ENCODE data around the gene VPS13C.

Gene VPS13C

DNA sequence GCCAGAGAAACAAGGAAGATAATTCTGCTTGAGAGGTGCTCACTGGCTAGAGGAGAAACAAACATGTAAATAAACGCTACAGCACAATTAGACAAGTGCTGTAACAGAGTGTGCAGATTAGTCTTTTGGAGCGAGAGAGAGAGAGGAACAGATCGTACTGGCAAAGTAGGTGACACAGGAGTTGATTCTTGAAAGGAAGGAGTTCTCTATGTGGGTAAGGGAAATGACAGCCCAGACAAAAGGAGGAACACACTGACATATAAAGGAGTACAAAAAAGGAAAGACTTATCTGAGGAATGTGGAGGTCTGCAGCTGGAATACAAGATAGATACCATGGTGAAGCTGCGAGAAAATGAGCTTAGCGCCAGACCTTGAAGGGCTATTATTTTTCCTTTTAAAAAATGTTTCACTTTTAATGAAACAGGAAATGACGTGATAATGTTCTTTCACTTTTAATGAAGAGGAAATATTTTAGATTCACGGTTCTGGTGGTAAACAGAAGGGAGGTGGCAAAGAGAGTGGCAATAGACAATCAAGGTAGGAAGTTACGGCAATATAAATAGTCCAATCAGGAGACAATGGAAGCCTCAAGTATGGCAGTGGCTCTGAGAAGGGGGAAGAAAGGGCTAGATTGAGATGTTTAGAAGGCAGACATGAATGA is 202.9 kb downstream of the VPS13C start:
- no peak for DNase-seq (ENCODE audit: low spot score)

DNA sequence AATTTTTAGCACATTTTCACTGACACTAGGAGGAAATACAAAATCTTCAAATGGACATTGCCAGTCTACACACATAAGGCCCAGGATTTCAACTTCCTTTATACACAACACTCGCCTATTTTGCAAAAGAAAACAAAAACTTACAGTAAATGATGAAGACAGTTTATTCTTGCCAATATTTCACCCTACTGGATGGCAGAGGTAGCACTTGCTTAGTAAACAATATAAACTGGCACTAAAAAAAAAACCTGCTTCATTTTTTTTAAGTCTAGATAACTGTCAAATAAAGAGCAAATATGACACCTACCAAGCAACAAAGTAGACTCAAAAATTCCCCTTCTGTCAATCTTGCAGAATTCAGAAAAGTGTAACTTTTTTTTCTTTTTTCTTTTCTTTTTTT is 204.0 kb downstream of the VPS13C start:
- no peak for DNase-seq (ENCODE audit: low spot score)

- no peak for DNase-seq (ENCODE audit: low spot score)
These were observed 207.1 kb downstream of the VPS13C start for GRCh38 chr15:61853195-61853594.

- no peak for DNase-seq (ENCODE audit: low spot score)
These were observed 208.3 kb downstream of the VPS13C start for GRCh38 chr15:61851955-61852354.

DNA sequence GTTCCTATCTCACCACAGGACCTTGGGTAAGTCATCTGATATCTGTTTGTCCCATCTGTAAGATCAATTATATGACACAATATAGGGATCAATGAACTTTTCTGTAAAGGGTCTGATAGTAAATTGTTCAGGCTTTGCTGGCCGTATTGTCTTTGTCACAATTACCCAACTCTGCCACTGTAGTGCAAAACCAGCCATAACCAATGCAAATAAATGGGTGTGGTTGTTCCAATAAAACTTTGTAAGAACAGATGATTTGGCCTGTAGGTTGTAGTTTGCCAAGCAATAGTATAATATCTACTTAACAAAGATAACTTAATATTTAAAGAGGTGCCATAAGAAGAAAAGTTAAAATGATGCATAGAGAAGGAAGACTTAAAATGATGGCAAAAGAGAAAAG is 210.8 kb downstream of the VPS13C start:
- no peak for DNase-seq (ENCODE audit: low spot score)

- no peak for DNase-seq (ENCODE audit: low spot score)
These were observed 218.8 kb downstream of the VPS13C start for GRCh38 chr15:61841466-61841865.

DNA sequence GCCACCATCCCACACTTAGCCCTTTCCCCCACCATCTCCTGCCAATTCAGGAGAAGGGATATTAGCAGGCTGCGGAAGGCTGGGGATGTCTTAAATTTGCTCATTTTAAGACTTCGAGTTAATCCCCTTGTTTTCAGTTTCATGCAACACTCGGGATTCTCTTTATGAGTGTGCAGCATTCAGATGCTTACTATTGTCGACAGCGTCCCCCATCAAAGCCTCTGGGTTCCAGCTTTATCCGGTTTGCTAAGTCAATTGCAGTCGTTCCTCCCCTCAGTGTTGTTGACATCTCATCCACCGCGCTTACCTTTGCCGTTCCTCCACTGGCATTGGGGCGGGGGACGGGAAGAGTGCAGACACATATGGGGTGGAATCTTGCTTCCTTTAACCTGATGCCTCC is 220.2 kb downstream of the VPS13C start:
- DNase-seq (ENCODE audit: low spot score), result no peak

DNA sequence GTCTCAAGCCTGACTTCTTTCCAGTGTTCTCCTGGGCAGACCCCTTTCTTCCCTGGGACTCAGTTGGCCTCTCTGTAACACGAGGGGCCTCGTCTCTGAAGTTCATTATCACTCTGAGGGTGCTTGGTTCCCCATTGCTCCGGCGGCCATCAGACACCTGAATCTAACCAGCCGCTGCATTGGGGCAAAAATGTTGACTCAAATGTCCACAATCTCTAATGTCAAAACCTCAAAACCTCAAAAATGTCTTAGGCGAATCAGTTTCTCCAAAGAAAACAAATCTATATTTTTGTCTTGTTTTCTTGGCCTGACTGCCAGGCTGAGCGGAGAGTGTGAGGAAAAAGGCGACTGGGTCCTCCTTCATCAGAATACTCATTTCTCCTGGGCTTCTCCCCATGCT is 220.7 kb downstream of the VPS13C start:
- no peak for DNase-seq (ENCODE audit: low spot score)

- DNase-seq (ENCODE audit: low spot score), result peak; percentile 71
These were observed 224.6 kb downstream of the VPS13C start for GRCh38 chr15:61835496-61836106.

DNA sequence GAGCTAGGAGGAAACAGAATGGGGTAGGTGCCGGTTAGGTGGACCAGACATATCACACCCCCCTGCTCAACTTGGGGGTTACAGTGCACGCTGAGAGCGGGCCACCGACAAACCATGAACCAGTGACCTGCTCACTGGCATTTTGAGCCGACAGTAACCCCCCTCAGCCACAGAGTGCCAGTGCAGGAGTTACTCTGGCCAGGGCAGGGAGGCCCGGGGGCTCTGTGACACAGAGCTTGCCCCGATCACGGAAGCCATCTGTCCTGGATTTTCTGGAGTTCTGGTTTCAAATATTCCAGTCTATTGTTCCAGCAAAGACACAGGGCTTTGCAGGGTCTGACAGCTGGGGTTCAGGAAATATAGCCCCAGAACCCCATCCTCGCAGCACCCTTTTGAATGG is 225.2 kb downstream of the VPS13C start:
- DNase-seq (ENCODE audit: low spot score), result no peak

- peak; percentile 80 for DNase-seq (ENCODE audit: low spot score)
These were observed 226.1 kb downstream of the VPS13C start for GRCh38 chr15:61834076-61834697.

GRCh38 chr15:61832223-61832622 is 228.0 kb downstream of the VPS13C start:
- no peak for DNase-seq (ENCODE audit: low spot score)

DNA sequence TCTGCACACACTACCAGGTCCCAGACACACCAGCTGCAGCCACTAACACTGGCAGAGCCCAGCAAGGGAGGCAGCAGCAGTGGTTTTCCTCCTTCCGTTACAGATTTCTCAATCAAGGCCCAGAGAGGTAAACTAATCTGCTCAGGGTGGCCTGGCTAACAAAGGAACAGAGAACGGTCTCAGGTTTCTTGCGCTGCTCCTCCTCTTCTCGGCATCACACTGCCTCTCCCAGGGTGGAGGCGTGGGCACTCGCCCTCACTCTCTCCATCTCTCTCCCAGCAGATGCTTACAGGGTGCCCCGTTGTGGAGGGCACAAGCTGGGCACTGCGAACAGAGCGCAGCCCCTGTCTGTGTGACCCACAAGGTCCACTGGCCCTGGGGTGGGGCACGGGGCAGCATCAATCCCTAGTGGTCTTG is 228.7 kb downstream of the VPS13C start:
- DNase-seq (ENCODE audit: low spot score), result no peak

GRCh38 chr15:61830536-61831330 is 229.5 kb downstream of the VPS13C start:
- no peak for DNase-seq (ENCODE audit: low spot score)

DNA sequence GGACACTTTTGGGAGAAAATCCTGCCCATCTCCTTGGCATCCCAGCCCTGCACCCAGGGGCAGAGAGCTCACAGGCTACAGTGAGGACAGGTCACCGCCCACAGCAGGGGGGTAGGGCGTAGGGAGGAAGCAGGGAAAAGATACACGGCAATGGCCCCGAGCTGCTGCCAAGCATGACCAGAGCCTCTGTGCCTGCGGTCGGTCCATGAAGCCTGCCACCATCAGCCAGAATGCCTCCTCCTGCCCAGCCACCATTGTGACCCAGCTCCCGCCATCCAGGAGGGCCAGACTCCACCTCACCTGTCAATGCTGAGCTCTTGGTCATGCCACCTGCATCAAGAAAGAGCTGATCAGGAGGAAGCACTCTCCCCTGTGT is 230.7 kb downstream of the VPS13C start:
- no peak for DNase-seq (ENCODE audit: low spot score)

GRCh38 chr15:61828860-61829513 is 231.3 kb downstream of the VPS13C start:
- DNase-seq (ENCODE audit: low spot score), result no peak

DNA sequence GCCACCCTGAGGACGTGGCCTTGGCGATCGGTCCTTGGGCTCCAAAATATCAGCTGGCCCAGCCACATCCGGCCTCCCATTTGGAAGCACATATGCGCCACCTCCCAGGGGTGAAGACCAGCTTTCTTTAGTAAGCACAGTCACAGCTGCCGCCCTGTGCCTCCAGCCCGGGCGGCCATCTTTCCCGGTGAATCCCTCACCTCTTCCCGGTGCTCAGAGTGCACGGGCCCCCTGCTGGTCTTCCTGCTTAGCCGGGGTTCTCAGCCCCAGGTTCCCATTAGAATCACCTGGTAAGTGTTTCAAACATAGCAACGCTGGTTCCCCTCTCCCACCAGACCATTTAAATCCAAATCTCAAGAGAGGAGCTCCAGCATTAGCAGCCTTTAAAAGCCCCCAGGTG is 232.2 kb downstream of the VPS13C start:
- no peak for DNase-seq (ENCODE audit: low spot score)

GRCh38 chr15:61827131-61827530 is 233.1 kb downstream of the VPS13C start:
- no peak for DNase-seq (ENCODE audit: low spot score)

GRCh38 chr15:61824291-61824690 is 236.0 kb downstream of the VPS13C start:
- no peak for DNase-seq (ENCODE audit: low spot score)

GRCh38 chr15:61822511-61822910 is 237.7 kb downstream of the VPS13C start:
- DNase-seq (ENCODE audit: low spot score), result no peak

- no peak for DNase-seq (ENCODE audit: low spot score)
These were observed 239.3 kb downstream of the VPS13C start for GRCh38 chr15:61820951-61821350.

GRCh38 chr15:61820212-61820611 is 240.0 kb downstream of the VPS13C start:
- DNase-seq (ENCODE audit: low spot score), result no peak
